HCT116 (cell line): Measurements from ENCODE around the gene H3-3A. TPM values are rescaled to one million over a fixed set of nuclear protein-coding genes. Genes with fewer than 3 reads are reported as not detected.

Source experiments
- ATAC-seq: fragments of 200-7000 bp; cut with Tn5 transposase; 2 replicates; pipeline ENCODE4 v1.9.1; 2020; ENCODE audit warnings: mild to moderate bottlenecking, moderate library complexity
- BruUV-seq: library from RNA; stranded (reverse); fragments of 400-500 nt; replicated peaks from 2 replicates; lab custom pipeline; 2021; lab: Mats Ljungman, UMichigan
- CTCF ChIA-PET: fragments of 300-600 bp; sonication (Branson Sonifier 250); formaldehyde crosslinking; loops from one replicate; lab custom pipeline; 2021; ENCODE audit warnings: antibody characterized with exemption; lab: Charles Lee
- POLR2A ChIA-PET: fragments of 300-600, 350-600 bp; sonication (Branson Sonifier 250); formaldehyde crosslinking; loops from one replicate; lab custom pipeline; 2021; ENCODE audit warnings: antibody characterized with exemption; lab: Charles Lee
- RAD21 ChIA-PET, 2 experiments: fragments of 300-600 bp; sonication (Branson Sonifier 250); formaldehyde crosslinking; loops; one replicate each; lab custom pipeline; 2023; ENCODE audit warnings: low total read pairs in 2 of 2; ENCODE audit not compliant: uncharacterized antibody in 2 of 2, unreplicated experiment in 2 of 2, low non-redundant PET in 1 of 2; lab: Charles Lee
- DNase-seq: peaks from one replicate; pipeline ENCODE4 v3.0.0-alpha.2; 2010; ENCODE audit warnings: low read depth, low spot score
- H2AFZ ChIP-seq: fragments of 200-600 bp; shearing (Covaris generic), sonication (generic); 2 replicates; pipeline ENCODE4 v1.6.1; 2017; ENCODE audit warnings: low read depth, mixed run types, mixed read lengths, antibody characterized with exemption, low read length; ENCODE audit not compliant: poor library complexity, severe bottlenecking
- H3K27ac ChIP-seq: 2 replicates; pipeline ENCODE4 v1.5.1; 2012; ENCODE audit warnings: low read depth, low read length
- H3K27me3 ChIP-seq: fragments of 200-600 bp; sonication (generic); 2 replicates; pipeline ENCODE4 v1.6.1; 2016; ENCODE audit warnings: mixed run types, low read length, mixed read lengths; ENCODE audit not compliant: insufficient read depth
- H3K36me3 ChIP-seq, 2 experiments: fragments of 200-500 bp in 1 of 2; fragments of 200-600 bp in 1 of 2; sonication (Bioruptor generic) in 1 of 2; sonication (generic) in 1 of 2; 2 replicates each; pipeline versions ENCODE4 v1.5.1 to v1.6.1; 2014 to 2016; ENCODE audit warnings: low read length in 2 of 2, inconsistent platforms in 1 of 2, mixed read lengths in 1 of 2, mixed run types in 1 of 2; ENCODE audit not compliant: insufficient read depth in 2 of 2, control insufficient read depth in 1 of 2
- H3K4me1 ChIP-seq, 2 experiments: fragments of 200-600 bp in 1 of 2; sonication (generic) in 1 of 2; 2 replicates each; pipeline versions ENCODE4 v1.5.1 to v1.6.1; 2012 to 2017; ENCODE audit warnings: low read length in 2 of 2, inconsistent platforms in 1 of 2, mild to moderate bottlenecking in 1 of 2, mixed read lengths in 1 of 2, mixed run types in 1 of 2, moderate library complexity in 1 of 2; ENCODE audit not compliant: insufficient read depth in 2 of 2, control insufficient read depth in 1 of 2
- H3K4me2 ChIP-seq: fragments of 200-600 bp; sonication (generic); 2 replicates; pipeline ENCODE4 v1.6.1; 2017; ENCODE audit warnings: mixed run types, low read length, mixed read lengths
- H3K4me3 ChIP-seq, 2 experiments: fragments of 200-600 bp in 1 of 2; sonication (generic) in 1 of 2; replicated peaks in 1 of 2; 2 replicates each; pipeline ENCODE4 v1.5.1; 2011 to 2016; ENCODE audit warnings: low read length in 2 of 2, control low read depth in 1 of 2, low read depth in 1 of 2, mild to moderate bottlenecking in 1 of 2, mixed read lengths in 1 of 2, mixed run types in 1 of 2
- H3K79me2 ChIP-seq: fragments of 200-600 bp; sonication (generic); 2 replicates; pipeline ENCODE4 v1.6.1; 2017; ENCODE audit warnings: mild to moderate bottlenecking, mixed run types, low read length, moderate library complexity, mixed read lengths; ENCODE audit not compliant: insufficient read depth
- H3K9ac ChIP-seq: fragments of 200-600 bp; sonication (generic); 2 replicates; pipeline ENCODE4 v1.6.1; 2016; ENCODE audit warnings: low read length, mixed read lengths
- H3K9me2 ChIP-seq: fragments of 200-600 bp; sonication (generic), shearing (Covaris generic); 2 replicates; pipeline ENCODE4 v1.6.1; 2017; ENCODE audit warnings: mixed run types, mild to moderate bottlenecking, moderate library complexity; ENCODE audit not compliant: insufficient read depth
- H3K9me3 ChIP-seq, 2 experiments: fragments of 200-500 bp in 1 of 2; fragments of 200-600 bp in 1 of 2; sonication (Bioruptor generic) in 1 of 2; sonication (generic) in 1 of 2; 2 replicates each; pipeline ENCODE4 v1.6.1; 2014 to 2017; ENCODE audit warnings: low read length in 2 of 2, mixed read lengths in 2 of 2, inconsistent platforms in 1 of 2, low read depth in 1 of 2, mild to moderate bottlenecking in 1 of 2, mixed run types in 1 of 2, moderate library complexity in 1 of 2; ENCODE audit not compliant: control insufficient read depth in 1 of 2, insufficient read depth in 1 of 2
- H4K20me1 ChIP-seq: fragments of 200-600 bp; sonication (generic), shearing (Covaris generic); 2 replicates; pipeline ENCODE4 v1.6.1; 2017; ENCODE audit warnings: mixed run types, mild to moderate bottlenecking, moderate library complexity; ENCODE audit not compliant: insufficient read depth
- ATF3 ChIP-seq: IDR thresholded peaks from 2 replicates; pipeline ENCODE4 v1.6.1; 2012
- CTCF ChIP-seq, 3 experiments: fragments of 200-600 bp in 1 of 3; sonication (generic) in 1 of 3; IDR thresholded peaks in 2 of 3; conservative IDR thresholded peaks in 1 of 3; 2 replicates each; pipeline ENCODE4 v1.5.1; 2012 to 2017; ENCODE audit warnings: low read depth in 2 of 3, low read length in 2 of 3, antibody characterized with exemption in 1 of 3, borderline replicate concordance in 1 of 3, control low read depth in 1 of 3, mild to moderate bottlenecking in 1 of 3, mixed read lengths in 1 of 3, mixed run types in 1 of 3, moderate library complexity in 1 of 3; ENCODE audit not compliant: insufficient read depth in 1 of 3
- EGR1 ChIP-seq: IDR thresholded peaks from 2 replicates; pipeline ENCODE4 v1.6.1; 2012; ENCODE audit warnings: low read depth
- EZH2phosphoT487 ChIP-seq: fragments of 200-600 bp; IDR thresholded peaks from 2 replicates; pipeline ENCODE4 v1.6.1; 2018; ENCODE audit warnings: antibody characterized with exemption, borderline replicate concordance
- MAX ChIP-seq: IDR thresholded peaks from 2 replicates; pipeline ENCODE4 v1.6.1; 2012
- POLR2AphosphoS5 ChIP-seq: IDR thresholded peaks from 2 replicates; pipeline ENCODE4 v1.6.1; 2011; ENCODE audit warnings: mild to moderate bottlenecking, low read depth, low read length, moderate library complexity
- REST ChIP-seq: IDR thresholded peaks from 2 replicates; pipeline ENCODE4 v1.6.1; 2012; ENCODE audit warnings: low read depth
- TCF7L2 ChIP-seq: IDR thresholded peaks from 2 replicates; pipeline ENCODE4 v1.7.0; 2011; ENCODE audit warnings: borderline replicate concordance, inconsistent platforms; ENCODE audit not compliant: insufficient read depth, insufficient read length; ENCODE audit errors: extremely low read depth
- ZBTB33 ChIP-seq: IDR thresholded peaks from 2 replicates; pipeline ENCODE4 v1.6.1; 2011; ENCODE audit warnings: mild to moderate bottlenecking, low read length, moderate library complexity; ENCODE audit not compliant: insufficient replicate concordance; ENCODE audit errors: extremely low read depth
- intact Hi-C: fragments of 100-400 bp; cut with micrococcal nuclease; formaldehyde crosslinking; loops from 2 replicates; pipeline ENCODE4 v1.10.0; 2022
- total RNA-seq: library from RNA; stranded (reverse); gene quantifications from one replicate; pipeline ENCODE4 v1.2.1, GENCODE V29; 2021; ENCODE audit not compliant: unreplicated experiment

Gene H3-3A
- total RNA-seq, 1 experiment from 2014 or later, result 386 TPM

- no peaks in the 10 kb centered on the region for H3K36me3 ChIP-seq
- no peak overlapping the region for H3K9ac ChIP-seq
- no peak overlapping the region for H3K4me2 ChIP-seq
- H3K27me3 ChIP-seq, result no peaks in the 10 kb centered on the region
- H3K4me3 ChIP-seq, result no peak overlapping the region
- intact Hi-C loops, result no loop called here
- H3K4me1 ChIP-seq, result peaks cover 15 to 26% of the 10 kb centered on the region in 2 experiments
- CTCF ChIA-PET, result interaction anchor here (3.1 kb wide), 1 partner anchor 54 kb away, joined by 21 read pairs; no protein-coding TSS in a partner anchor
- no peak overlapping the region for H2AFZ ChIP-seq
- no peaks in the 10 kb centered on the region for H3K9me3 ChIP-seq
- TF ChIP-seq MAX, result no peak
- TF ChIP-seq ATF3, result no peak
- TF ChIP-seq EZH2phosphoT487, result no peak
- no peak for TF ChIP-seq CTCF (IDR thresholded peaks at IDR 0.05 in 2 of 3, conservative IDR thresholded peaks at IDR 0.05 in 1 of 3; ENCODE audit: borderline replicate concordance in 1 of 3, insufficient read depth in 1 of 3, low read depth in 2 of 3, low read length in 2 of 3)
- no peak for TF ChIP-seq REST
- no peak for TF ChIP-seq EGR1
- no peak for TF ChIP-seq ZBTB33
- TF ChIP-seq POLR2AphosphoS5, result no peak
- TF ChIP-seq TCF7L2, result no peak
- TF ChIP-seq, all 23 proteins: peak for 0
- no TSS peak for BruUV-seq
- RAD21 ChIA-PET, result no interaction called here
- H3K79me2 ChIP-seq, result no peaks in the 10 kb centered on the region
- no peaks in the 10 kb centered on the region for H4K20me1 ChIP-seq
- POLR2A ChIA-PET, result no interaction called here
- DNase-seq (no peak), ATAC-seq (no peak)
- H3K27ac ChIP-seq, result no peak overlapping the region
- H3K9me2 ChIP-seq, result no peaks in the 10 kb centered on the region
Observed at GRCh38 chr1:226119169-226119568, 56.7 kb downstream of the H3-3A start.
